ENCODE data around the gene MYNN.

GRCh38 chr3:169787120-169787519, 13.9 kb downstream of the MYNN start:
- TF ChIP-seq CTCF (IDR thresholded peaks at IDR 0.05; ENCODE audit: low read length) (no peak), EZH2 (IDR thresholded peaks at IDR 0.05; ENCODE audit: borderline replicate concordance, low read length) (no peak)
